NCI-H1105 (cell line): ENCODE data around the gene ADAMTS20.

Experiments
- DNase-seq: peaks from one replicate; lab custom pipeline; 2025; lab: John Stamatoyannopoulos, UW

ADAMTS20 gene

GRCh38 chr12:43312991-43313505 lies 239.0 kb downstream of the ADAMTS20 start:
- no peak for DNase-seq

DNA sequence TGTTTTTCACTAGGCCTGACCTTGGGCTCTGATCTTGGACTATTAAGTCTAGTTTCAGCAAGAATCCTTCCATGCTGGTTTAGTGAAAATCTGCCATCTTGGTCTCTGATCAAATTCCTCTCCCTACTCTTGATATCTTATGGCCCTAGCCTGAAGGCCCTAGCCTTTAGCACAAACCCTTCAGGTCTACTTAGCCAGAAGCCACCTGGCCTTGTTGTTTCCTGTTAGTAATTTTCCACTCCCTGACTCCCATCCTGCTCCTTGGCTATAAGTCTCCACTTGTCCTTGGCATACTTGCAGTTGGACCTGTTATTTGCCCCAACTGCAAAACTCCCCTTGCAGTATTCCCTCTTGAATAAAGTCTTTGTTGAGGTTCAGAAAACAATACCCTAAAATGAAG lies 241.4 kb downstream of the ADAMTS20 start:
- DNase-seq: no peak

DNA sequence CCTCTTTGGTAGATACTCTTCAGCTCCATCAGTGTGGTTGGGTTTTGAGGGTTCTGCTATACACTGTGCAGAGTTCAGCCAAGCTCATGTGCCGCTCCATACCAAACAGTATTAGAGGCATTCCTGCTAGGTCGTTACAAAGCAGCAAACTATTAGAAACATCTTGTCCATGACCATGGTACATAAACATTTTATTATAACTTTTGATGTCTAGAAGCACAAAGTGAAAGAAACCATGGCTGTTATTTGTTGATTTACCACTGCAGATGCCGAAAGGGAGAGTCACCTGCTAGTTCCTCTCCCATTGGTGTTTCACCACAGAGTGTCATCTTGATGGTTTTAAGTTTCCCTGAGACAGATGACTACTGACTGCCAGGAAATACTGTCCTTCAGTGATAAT lies 242.0 kb downstream of the ADAMTS20 start:
- DNase-seq: no peak

GRCh38 chr12:43308776-43309175 lies 243.2 kb downstream of the ADAMTS20 start:
- no peak for DNase-seq

DNA sequence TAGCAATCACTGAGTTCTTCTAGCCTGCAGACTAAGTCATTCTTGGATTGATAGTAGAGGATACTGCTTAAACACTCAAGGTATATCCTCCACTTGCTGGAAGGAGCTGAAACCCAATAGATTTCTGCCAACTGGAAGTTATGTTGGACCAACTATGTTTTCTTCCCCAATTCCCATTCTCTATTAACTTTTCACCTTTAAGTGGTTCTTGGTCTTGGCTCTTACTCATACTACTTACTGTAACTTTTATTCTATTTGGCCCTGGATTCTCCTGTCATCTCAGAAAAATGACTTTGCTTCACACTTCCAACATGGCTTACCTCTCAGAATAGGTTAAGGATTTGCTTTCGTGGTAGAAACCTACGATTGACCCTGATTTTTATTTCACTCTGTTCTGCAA lies 244.9 kb downstream of the ADAMTS20 start:
- no peak for DNase-seq

DNA sequence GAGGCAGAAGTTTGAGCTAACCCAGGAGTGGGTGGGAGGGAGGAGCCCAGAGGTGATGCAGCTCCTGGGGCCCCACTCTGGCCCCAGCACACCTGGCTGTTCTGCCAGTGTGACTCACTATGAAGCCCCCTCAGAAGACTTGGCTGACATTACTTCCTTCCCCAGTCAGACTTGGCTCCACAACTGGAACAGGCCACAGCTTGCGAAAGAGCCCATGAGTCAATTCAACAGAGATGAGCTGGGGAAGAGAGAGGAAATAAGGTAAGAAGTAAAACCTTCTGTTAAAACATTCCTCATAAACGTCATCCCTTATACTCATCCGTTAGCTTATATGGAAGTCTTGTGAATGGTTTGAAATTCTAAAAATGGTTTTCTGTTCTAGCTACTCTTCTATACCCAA lies 245.9 kb downstream of the ADAMTS20 start:
- DNase-seq: no peak

GRCh38 chr12:43305065-43305464 lies 246.9 kb downstream of the ADAMTS20 start:
- DNase-seq: no peak
